ENCODE data around the gene FAM111A.
"Not testable (repeated sequence)": the region's sequence is repeated elsewhere in the genome, so short reads cannot be mapped to it uniquely, and the experiment has no call there.

Gene FAM111A, protein sequence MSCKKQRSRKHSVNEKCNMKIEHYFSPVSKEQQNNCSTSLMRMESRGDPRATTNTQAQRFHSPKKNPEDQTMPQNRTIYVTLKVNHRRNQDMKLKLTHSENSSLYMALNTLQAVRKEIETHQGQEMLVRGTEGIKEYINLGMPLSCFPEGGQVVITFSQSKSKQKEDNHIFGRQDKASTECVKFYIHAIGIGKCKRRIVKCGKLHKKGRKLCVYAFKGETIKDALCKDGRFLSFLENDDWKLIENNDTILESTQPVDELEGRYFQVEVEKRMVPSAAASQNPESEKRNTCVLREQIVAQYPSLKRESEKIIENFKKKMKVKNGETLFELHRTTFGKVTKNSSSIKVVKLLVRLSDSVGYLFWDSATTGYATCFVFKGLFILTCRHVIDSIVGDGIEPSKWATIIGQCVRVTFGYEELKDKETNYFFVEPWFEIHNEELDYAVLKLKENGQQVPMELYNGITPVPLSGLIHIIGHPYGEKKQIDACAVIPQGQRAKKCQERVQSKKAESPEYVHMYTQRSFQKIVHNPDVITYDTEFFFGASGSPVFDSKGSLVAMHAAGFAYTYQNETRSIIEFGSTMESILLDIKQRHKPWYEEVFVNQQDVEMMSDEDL

DNA sequence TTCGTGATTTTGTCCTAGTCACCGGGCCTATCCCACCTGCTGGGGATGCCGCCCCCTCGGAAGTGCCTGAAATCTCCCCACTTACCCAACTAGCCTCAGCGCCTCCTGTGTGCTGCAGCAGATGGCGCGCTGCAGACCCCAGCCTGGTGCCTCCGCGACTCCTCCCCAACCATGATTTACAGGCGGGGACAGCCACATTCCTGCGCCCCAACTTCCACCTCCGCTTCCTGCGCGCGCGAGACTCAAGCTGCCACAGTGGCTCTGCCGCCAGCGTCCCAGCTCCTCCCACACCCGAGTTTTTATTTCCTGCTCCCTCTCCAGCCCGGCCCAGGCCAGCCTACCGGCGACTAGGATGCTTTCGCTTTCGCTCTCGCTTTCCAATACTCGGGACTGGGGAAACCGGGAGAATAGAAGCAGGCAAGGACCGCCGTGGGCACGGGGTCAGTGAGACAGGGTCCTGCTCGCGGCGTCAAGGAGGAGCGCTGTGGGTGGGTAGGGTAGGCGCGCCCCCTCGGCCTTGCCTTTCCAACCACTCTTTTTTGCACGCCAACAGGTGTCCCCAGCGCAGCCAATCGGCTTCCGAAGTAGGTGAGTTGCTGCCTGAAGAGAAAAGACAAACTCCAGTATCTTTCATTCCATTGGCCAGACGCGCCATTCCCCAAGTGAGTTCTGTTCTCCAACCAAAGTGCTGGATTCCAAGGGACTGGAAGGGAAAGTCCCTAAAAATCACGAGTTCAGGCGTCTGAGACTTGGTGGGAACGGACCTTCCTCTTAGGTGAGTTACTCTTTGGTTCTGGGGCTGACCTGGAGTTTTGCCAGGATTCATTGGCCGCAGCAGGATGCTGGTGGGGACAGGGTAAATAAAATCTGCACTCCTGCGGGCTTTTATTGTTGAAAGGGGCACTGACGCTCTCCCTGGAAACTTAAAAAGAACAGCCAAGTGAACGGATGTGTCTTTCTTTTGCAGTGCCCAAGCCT is at the start of gene FAM111A:
TSS of gene FAM111A (plus strand) at position 327 of the 978 bp plus-strand sequence. CDS start 6,017 bp downstream, outside the sequence.
- peak; percentile 92 for DNase-seq
- in situ Hi-C loops (cut with HindIII; ENCODE audit: low pct_ligation_motif_present, low pct_unique_long_range_greater_than_20kb, low sequenced_read_pairs): no loop called here

DNA sequence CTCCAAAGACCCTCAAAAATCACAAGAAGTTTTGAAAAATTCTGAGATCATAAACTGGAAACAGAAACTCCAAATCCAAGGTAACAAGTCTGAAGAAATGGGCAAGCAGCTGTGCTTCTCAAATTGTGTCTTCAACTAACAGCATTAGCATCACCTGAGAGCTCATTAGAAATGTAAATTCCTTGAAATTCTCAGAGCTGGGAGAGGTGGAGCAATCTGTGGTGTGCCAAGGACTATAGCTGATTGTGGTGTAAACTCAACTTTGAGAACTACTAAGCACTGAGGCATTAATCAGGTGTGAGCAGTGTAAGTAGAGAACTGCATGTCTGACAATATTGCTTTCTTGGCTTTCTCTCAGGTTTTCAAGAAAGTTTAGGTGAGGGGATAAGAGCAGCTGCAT is 49.1 kb upstream of the FAM111A start:
- in situ Hi-C loops (cut with HindIII; ENCODE audit: low pct_ligation_motif_present, low pct_unique_long_range_greater_than_20kb, low sequenced_read_pairs); DNase-seq: not testable (repeated sequence)

DNA sequence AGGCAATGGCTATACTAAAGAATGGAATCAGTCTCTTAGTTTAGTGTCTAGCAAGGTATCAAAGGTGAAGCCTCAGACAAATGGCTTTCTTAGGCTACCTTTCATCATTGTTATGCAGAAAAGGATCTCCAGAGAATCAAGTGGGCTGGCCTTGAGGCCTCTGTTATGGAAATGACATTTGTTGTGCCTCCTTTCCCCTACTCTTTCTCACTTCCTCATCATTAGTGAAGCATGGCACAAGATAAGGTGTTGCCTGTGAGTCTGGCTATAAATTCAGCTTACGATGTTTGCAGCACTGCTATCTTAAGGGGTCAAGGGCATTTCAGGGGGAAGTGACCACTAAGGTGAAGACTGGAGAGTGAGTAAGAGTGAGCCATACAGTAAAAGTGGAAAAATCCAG is 47.4 kb upstream of the FAM111A start:
- DNase-seq; in situ Hi-C loops (cut with HindIII; ENCODE audit: low pct_ligation_motif_present, low pct_unique_long_range_greater_than_20kb, low sequenced_read_pairs): not testable (repeated sequence)

DNA sequence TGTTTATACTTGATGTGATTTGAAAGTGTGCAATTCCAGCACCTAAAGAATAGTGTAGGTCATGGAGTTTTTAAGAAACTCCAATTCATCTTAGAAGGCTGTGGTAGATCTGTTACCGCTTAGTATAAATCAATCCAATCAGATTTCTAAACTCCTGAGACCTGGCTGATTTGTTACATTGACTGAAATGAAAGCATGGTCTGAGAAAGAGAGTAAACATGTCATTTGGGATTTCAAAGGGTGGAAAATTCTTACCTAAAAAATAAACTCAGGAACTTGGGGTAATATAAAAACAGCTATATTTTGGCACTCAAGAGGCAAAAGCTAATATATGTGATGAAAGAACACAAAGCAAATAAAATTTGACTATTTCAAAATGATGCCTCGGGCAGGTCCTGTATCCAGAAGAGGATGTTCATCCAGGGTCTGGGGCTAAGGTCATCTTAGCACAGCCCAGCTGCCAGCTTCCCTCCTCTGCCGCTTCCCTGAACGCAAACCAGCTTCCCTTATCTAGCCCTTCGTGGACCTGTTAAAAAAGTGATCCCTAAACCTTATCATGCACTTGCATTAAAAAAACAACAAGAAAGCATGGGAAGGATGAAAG is 46.6 kb upstream of the FAM111A start:
- in situ Hi-C loops (cut with HindIII; ENCODE audit: low pct_ligation_motif_present, low pct_unique_long_range_greater_than_20kb, low sequenced_read_pairs); DNase-seq: not testable (repeated sequence)

DNA sequence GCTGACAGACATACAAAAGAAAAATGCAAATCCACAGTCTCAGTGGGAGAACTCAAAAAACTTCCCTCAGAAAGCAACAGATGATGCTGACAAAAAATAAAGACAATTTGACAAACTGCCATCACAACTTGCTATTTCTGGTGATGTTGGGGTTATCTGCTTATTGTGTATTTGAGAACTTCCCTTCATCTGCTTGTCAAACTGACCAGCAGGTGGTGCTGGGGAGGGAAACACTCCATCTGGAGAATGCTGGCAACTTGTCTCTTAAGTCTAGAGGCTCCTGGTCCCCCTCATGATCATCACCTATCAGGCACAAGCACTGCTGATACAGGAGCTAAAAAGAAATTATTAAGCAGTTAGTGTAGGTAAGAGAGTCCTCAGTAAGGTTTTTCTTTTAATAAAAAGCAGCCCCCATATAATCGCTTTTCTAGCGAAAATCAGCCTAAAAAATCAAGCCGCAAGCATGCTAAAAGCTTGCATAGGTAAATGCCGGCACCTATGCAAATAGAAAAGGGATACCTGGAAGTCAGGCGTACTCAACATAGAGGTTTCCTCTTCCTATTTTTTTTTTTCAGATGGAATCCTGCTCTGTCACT is 45.4 kb upstream of the FAM111A start:
- in situ Hi-C loops (cut with HindIII; ENCODE audit: low pct_ligation_motif_present, low pct_unique_long_range_greater_than_20kb, low sequenced_read_pairs): no loop called here
- DNase-seq: peak; percentile 60

DNA sequence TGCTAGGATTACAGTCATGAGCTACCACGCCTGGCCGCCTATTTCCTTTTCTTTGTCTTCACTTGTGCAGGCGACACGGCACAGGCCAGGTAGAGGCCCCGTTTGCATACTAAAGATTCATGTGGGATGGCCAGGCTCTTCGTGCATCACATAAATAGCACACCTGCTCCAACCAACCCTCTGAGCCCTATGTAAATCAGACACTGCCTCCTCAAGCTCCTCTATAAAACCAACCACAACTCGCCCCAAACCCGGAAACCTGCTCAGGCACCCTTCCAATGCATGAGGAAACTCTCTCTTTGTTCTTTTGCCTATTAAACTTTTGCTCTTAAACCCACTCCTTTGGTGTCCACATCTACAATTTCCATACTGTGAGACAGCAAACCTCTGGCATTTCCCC is 44.7 kb upstream of the FAM111A start:
- in situ Hi-C loops (cut with HindIII; ENCODE audit: low pct_ligation_motif_present, low pct_unique_long_range_greater_than_20kb, low sequenced_read_pairs); DNase-seq: not testable (repeated sequence)

DNA sequence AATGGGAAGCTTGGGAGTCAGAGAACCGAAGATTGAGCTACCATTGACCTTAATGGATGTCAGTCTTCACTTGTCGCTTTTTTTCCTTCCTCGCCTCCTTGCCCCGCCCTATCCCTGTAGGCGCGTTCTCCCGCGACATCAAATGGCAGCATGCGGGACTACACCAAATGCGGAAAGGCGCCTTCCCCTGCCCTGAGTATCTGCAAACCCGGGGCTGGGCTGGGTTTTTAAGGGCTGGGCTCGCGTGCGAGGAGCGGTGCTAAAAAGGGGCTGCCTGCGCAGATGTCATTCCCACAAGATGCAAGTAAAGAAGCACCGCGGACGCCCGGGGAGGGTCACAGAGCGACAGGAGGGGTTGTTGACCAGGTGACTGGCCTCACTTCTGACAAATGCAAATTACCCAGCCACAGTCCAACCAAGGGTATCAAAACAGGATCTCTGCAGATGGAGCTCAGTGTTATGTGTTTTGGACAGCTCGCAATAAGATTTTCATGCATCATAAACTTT is 40.3 kb upstream of the FAM111A start:
- in situ Hi-C loops (cut with HindIII; ENCODE audit: low pct_ligation_motif_present, low pct_unique_long_range_greater_than_20kb, low sequenced_read_pairs): no loop called here
- DNase-seq: peak; percentile 73

DNA sequence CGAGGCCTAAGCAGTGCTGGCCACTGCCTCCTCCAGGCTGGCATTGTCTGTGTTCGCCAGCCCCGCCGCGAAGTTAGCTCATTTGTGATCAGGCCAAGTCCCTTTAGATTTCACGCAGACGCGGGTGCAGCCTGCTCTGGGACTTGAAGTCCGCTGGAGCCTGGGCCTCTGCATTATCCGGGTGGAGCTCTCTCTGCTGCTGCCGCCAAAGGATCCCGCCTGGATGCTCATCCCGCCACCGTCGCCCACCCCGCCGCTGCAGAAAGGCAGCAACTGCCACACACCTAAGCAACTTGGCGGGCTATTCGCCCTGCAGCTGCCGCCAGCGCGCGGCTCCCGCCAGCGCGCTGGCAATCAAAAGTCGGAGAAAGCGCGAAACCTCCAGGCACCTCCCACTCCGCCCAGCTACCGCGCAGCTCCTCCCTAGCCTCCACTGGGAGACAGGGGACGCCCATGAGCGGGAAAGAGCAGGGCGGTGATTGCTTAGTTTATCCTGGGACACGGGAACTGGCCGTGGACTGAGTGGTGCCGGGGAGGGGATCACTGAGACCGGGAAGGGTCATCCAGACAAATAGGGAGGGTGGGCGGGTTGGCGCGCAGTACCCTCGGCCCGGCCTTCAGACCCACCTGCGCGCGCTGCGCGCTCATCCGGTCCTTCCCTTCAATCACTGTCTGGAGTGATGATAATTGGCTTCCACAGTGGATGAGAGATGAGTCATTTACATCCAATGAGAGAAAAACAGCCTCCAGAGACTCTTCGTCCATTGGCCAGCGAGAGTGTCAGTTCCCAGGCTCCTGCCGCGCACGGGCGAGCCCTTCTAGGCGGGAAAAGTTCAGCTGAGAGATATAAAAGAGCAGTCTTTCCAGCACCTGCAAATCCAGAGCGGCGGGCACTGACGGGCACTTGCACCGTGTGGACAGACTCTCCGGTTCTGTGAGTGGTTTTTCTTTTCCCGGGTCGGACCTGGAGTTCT is 36.0 kb upstream of the FAM111A start, which contains the start of gene FAM111B:
TSS of gene FAM111B (plus strand) at position 875 of the 974 bp plus-strand sequence. CDS start 2,389 bp downstream, outside the sequence.
- in situ Hi-C loops (cut with HindIII; ENCODE audit: low pct_ligation_motif_present, low pct_unique_long_range_greater_than_20kb, low sequenced_read_pairs): no loop called here
- peak; percentile 93 for DNase-seq

DNA sequence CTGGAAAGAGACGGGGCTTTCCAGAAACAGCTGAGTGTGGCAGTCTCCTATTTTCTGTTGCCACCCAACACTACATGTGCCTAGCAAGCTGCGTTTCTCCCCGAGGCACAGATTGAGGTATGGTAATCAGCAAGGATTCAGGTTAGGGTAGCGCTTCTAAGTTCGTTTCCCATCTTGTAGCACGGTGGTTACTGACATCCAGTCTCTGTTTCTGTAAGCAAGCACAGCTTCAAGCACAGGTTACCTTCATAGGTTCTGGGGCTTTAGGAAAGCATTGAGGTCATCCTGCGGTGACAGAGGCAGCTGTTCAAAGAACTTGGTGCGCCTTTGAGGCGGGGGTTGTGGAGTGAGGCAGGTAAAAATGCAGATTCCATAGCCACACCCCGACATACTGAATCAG is 34.9 kb upstream of the FAM111A start:
- DNase-seq; in situ Hi-C loops (cut with HindIII; ENCODE audit: low pct_ligation_motif_present, low pct_unique_long_range_greater_than_20kb, low sequenced_read_pairs): not testable (repeated sequence)

DNA sequence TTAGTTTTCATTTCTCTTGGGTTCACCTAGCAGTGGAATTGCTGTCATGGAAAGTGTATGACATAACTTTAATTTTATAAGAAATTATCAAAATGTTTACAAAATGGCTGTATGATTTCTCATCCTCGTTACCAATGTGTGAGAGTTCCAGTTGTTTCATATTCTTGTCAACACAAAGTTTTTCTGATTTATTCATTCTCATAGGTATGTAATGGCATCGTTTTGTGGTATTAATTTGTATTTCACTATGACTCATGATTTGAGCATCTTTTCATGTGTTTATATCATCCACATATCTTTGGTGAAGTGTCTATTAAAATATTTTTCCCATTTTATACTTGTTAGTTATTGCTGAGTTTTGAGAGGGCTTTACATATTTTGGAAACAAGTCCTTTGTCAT is 30.2 kb upstream of the FAM111A start:
- no peak for DNase-seq
- in situ Hi-C loops (cut with HindIII; ENCODE audit: low pct_ligation_motif_present, low pct_unique_long_range_greater_than_20kb, low sequenced_read_pairs): no loop called here

DNA sequence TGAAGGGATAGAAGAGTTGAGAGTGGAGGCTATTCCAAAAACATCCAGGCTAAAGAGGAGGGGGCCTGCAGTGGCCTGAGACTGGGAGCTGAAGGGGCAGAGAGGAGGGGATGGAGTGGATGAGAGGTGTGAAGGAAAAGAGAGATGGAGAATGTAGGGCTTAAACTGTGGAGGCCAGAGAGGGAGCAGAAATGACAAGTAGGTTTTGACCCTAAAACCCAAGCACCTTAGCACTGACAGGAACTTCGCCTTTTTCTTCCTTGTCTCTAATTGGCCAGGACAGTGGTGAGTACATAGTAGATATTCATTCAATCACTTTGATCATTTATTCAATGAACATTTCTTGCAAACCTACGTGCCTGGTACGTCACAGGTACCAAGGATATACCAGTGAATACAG is 28.3 kb upstream of the FAM111A start:
- in situ Hi-C loops (cut with HindIII; ENCODE audit: low pct_ligation_motif_present, low pct_unique_long_range_greater_than_20kb, low sequenced_read_pairs): no loop called here
- DNase-seq: no peak

DNA sequence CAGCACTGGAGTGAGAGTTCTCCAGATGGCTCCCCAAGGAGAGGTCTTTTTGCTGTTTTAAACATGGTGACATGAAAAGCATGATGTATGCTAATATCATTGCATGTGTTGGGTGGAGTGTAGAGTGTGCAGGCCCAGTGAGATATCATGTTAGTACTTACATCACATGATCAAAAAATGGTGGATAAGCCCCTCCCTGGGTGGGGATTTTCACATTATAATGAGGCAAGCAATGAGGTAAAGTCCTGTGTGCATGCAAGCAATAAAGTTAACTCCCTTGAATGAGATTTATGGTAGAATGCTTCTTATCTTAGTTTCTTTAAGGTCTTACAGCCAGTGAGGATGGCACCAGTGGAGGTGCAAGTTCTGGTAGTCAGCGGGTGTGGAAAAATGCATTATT is 27.1 kb upstream of the FAM111A start:
- in situ Hi-C loops (cut with HindIII; ENCODE audit: low pct_ligation_motif_present, low pct_unique_long_range_greater_than_20kb, low sequenced_read_pairs): no loop called here

DNA sequence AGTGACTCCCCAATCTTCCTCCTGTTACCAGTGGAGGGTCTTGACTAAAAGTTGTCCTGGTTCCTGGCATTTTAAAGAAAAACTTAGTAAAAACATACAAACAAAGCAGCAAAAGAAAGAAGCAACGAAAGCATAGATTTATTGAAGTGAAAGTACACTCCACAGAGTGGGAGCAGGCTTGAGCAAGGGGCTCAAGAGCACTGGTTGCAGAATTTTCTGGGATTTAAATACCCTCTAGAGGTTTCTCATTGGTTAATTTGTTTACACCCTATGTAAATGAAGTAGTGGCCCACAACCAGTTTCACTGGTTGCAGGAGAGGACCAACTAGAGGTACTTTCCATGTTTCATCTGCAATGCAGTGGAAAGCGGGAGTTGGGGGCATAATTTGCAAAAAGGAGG is 24.9 kb upstream of the FAM111A start:
- in situ Hi-C loops (cut with HindIII; ENCODE audit: low pct_ligation_motif_present, low pct_unique_long_range_greater_than_20kb, low sequenced_read_pairs): no loop called here
- no peak for DNase-seq

More for the DNA sequence above, 27.1 kb upstream of the FAM111A start:
- DNase-seq: no peak

DNA sequence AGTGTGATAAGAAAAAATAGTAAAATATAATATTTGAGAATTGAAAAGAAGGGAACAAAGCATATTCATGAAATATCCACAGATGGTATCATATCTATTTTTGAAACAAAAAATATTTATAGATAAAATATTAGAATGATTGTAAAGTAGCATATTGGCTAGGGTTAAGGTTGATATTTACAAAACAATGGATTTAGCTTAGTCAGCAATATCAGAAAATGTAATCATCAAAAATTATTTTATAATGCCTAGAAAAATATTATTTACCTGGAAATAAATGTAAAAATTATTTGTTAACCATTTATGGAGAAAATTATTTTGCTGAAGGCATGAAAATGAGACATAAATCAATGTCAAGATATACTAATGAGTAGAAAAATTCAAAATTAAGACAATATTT is 22.8 kb upstream of the FAM111A start:
- in situ Hi-C loops (cut with HindIII; ENCODE audit: low pct_ligation_motif_present, low pct_unique_long_range_greater_than_20kb, low sequenced_read_pairs): no loop called here

DNA sequence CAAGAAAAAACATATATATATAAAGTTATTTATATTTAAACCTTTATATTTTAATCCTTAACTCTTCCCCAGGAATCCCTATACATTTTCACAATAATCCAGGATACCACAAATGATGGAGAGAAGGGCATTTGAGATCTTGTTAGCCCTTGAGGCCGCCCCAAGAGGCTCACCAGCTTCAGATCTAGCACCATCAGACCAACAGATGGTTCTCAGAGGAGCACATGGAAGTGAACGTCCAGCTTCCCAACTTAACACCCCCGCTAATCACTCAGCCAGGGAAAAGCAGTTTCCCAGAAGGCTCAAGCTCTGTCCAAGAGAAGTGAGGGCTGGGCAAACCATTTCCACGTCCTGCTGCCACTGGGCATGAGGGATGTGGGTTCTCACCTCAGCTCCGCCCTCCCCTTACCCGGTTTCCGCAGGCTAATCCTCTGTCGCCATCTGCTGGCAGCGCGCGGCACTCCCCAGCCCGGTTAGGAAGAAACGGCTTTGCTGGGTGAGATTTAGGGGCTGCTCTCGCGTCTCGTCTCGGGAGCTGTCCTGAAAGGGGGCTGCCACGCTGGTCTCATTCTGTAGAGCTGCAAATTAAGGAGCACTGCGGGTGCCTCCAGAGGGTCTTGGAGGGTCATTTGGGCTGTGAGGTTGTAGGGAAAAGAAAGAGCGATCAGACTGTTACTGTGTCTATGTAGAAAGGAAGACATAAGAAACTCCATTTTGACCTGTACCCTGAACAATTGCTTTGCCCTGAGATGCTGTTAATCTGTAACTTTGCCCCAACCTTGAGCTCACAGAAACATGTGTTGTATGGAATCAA is 6.8 kb upstream of the FAM111A start:
- DNase-seq: peak; percentile 72
- in situ Hi-C loops (cut with HindIII; ENCODE audit: low pct_ligation_motif_present, low pct_unique_long_range_greater_than_20kb, low sequenced_read_pairs): no loop called here

More for the DNA sequence above, 22.8 kb upstream of the FAM111A start:
- no peak for DNase-seq

DNA sequence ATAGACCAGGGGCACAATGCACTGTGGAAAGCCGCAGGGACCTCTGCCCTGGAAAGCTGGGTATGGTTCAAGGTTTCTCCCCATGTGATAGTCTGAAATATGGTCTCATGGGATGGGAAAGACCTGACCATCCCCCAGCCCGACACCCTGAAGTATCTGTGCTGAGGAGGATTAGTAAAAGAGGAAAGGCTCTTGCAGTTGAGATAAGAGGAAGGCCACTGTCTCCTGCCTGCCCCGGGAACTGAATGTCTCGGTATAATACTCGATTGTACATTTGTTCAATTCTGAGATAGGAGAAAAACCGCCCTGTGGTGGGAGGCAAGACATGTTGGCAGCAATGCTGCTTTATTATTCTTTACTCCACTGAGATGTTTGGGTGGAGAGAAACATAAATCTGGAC is 6.1 kb upstream of the FAM111A start:
- in situ Hi-C loops (cut with HindIII; ENCODE audit: low pct_ligation_motif_present, low pct_unique_long_range_greater_than_20kb, low sequenced_read_pairs); DNase-seq: not testable (repeated sequence)
